ENCODE data around the gene SLC20A1.

DNA sequence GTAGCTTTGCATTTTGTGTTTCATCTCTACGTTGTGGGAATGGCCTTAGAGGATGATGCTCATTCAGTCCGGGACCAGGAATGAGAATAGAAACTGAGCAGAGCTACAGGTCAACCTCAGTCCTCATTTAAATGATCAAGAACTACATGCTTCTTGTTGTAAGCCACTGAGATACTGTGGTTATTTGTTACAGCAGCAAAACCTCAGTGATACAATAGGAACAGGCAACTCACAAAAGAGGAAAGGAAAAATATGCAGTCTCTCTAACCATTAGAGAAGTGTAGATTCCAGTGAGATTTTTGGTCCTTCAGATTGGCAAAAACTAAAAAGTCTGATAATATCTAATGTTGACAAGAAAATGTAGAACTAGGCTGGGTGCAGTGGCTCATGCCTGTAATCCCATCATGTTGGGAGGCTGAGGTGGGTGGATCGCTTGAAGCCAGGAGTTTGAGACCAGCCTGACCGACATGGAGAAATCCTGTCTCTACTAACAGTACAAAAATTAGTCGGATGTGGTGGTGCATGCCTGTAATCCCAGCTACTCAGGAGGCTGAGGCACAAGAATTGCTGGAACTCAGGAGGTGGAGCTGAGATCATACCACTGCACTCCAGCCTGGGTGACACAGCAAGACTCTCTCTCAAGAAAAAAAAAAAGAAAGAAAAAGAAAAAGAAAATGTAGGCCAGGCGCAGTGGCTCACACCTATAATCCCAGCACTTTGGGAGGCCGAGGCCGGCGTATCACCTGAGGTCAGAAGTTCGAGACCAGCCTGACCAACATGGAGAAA lies 48.0 kb upstream of the SLC20A1 start:
- no peak for TF ChIP-seq EZH2 (IDR thresholded peaks at IDR 0.05; ENCODE audit: insufficient read depth, poor library complexity, severe bottlenecking)
- no peak for TF ChIP-seq EZH2phosphoT487 (IDR thresholded peaks at IDR 0.05; ENCODE audit: insufficient read depth, low read depth)

All from GM23248 (cell line).